ENCODE data around the gene RHOD.
A peak's percentile ranks its signal among the peaks of the same experiment; 100 is the strongest.

RHOD gene

DNA sequence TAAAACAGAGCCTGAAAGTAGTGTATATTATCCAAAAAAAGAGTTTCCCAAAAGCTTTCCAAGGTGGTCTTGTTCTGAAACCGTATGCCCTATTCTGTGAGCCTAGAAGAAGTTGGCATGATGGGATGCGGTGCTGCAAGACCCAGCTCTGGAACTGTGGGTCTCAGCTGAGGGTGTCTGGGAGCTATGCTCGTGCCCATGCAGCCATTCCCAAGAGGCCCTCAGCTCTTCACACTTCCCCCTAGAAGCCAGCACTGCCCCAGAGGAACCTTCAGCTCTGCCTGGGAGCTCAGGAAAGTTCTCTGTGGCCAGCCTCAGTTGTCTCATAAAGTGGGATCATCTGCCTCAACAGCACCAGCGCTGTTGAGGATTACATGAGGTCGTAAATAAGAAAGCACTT, 40.1 kb upstream of the RHOD start:
- no peak overlapping the region for H3K4me3 ChIP-seq (ENCODE audit: low read depth, low read length)
- TF ChIP-seq, protein P1, sequence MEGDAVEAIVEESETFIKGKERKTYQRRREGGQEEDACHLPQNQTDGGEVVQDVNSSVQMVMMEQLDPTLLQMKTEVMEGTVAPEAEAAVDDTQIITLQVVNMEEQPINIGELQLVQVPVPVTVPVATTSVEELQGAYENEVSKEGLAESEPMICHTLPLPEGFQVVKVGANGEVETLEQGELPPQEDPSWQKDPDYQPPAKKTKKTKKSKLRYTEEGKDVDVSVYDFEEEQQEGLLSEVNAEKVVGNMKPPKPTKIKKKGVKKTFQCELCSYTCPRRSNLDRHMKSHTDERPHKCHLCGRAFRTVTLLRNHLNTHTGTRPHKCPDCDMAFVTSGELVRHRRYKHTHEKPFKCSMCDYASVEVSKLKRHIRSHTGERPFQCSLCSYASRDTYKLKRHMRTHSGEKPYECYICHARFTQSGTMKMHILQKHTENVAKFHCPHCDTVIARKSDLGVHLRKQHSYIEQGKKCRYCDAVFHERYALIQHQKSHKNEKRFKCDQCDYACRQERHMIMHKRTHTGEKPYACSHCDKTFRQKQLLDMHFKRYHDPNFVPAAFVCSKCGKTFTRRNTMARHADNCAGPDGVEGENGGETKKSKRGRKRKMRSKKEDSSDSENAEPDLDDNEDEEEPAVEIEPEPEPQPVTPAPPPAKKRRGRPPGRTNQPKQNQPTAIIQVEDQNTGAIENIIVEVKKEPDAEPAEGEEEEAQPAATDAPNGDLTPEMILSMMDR (IDR thresholded peaks at IDR 0.05; ENCODE audit: borderline replicate concordance, insufficient read depth, low read depth, low read length), result no peak

DNA sequence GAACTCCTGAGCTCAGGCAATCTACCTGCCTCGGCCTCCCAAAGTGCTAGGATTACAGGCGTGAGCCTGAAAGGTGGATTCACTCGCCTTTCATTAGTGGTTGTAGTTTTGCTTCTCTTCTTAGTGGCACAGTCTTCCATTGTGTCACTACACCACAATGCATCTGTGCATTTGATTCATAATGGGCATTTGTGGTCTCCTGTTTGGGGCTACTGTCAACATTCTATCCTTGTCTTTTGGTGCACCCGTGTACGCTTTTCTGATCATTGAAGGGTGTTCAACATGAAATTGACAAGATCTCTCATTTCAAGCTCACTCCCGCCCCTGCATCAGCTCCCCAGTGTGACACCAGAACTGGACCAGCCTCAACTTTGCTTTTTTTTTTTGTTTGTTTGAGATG, 35.7 kb upstream of the RHOD start:
- TF ChIP-seq, protein P1 (IDR thresholded peaks at IDR 0.05; ENCODE audit: borderline replicate concordance, insufficient read depth, low read depth, low read length), result no peak
- no peak overlapping the region for H3K4me3 ChIP-seq (ENCODE audit: low read depth, low read length)

DNA sequence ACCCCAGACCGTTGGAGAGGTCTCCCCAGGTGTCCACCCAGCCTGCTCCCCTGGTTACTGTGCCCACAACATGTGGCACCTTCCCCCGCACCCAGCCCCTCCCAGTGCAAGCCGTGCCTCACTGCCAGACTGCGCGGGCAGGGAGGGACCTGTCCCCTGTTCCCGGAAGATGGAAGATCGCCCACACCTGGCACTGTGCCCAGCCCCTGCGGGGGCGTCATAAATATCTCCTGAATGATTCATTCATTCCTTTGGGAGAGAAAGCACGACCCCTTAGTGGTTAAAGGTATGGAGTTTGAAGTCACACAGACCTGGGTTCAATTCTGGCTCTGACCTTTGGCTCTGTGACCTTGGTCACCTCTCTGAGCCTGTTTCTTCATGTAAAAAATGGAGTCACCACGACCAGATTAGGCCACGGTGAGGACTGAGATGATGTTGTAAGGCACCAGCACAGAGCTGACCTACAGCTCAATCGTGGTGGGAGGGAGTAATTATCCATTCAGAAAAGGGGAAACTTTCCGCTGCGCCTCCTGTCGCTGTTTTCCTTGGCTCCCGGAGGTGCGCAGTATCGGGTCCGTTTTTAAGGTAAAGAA, 34.2 kb upstream of the RHOD start:
- no peak overlapping the region for H3K4me3 ChIP-seq (ENCODE audit: low read depth, low read length)

DNA sequence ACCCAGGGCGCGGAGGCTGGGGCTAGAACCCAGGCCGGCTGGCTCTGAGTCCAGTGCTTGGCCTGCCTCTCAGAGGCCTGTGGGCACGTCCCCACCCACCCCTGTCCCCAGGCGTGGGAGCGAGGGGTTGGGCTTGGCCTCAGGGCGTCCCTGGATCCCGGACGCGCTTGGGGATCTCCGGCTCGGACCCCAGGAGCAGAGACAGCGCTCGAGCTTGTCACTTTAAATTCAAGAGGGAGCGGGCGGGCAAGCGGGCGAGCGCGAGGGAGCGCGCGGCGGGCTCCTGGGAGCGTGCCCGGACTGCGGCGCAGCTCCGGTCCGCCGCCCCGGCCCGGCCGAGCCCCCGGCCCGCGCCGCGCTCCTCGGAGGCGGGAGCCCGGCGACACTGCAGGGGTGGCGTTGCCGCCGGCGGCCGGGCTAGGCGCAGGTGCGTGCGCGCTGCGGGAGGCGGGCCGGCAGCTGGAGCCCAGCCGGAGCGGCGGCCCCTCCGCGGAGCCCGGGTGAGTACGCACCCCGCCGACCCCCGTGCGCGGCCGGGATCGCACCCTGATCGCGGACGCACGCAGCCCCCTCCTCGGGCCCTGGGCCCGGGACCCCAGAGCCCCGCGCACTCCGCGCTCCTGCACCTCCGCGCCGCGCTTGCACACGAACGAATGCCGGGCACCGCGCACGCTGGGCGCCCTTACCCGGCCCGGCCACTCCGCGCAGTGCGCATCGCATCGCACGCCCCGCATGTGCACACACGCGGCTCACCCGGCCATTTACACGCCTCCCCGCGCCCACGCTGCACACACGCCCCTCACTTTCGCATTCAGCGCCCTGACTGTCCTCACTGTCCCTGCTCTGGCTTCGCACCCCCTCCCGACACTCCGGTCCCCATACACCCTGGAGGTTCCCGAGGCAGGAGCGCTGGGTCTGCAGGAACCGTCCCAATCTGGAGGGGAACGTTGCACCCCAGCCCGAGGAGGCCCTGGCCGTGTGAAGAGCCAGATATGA, 33.4 kb upstream of the RHOD start, which contains the start of gene SYT12:
SYT12 (plus strand) TSS at position 174 of the 996 bp plus-strand sequence. CDS start 7,011 bp downstream, outside the sequence.
- TF ChIP-seq, protein P1 (IDR thresholded peaks at IDR 0.05; ENCODE audit: borderline replicate concordance, insufficient read depth, low read depth, low read length), result no peak
- H3K4me3 ChIP-seq (ENCODE audit: low read depth, low read length), result no peak within 1 kb of the TSS

More for the DNA sequence above, 34.2 kb upstream of the RHOD start:
- TF ChIP-seq, protein P1 (IDR thresholded peaks at IDR 0.05; ENCODE audit: borderline replicate concordance, insufficient read depth, low read depth, low read length), result no peak

DNA sequence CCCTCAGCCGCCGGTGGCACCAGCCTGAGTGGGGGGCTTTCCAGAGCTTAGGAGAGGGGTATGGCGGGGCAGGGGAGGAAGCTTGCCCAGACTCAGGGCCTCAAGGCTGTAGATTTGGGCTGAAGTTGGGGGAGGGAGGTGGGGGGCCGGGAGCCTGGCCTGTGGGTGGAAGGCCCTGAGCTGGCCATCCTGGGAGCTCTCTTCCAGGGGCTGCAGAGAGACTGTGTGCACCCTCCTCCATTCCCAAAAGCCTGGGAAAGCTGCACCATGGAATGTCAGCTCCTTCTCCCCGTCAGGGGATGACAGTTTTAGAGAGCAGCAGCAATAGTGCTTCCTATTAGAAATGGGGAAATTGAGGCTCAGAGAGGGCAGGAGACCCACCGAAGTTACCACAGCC, 32.7 kb upstream of the RHOD start:
- H3K4me3 ChIP-seq (ENCODE audit: low read depth, low read length), result no peak overlapping the region
- TF ChIP-seq, protein P1 (IDR thresholded peaks at IDR 0.05; ENCODE audit: borderline replicate concordance, insufficient read depth, low read depth, low read length), result no peak

DNA sequence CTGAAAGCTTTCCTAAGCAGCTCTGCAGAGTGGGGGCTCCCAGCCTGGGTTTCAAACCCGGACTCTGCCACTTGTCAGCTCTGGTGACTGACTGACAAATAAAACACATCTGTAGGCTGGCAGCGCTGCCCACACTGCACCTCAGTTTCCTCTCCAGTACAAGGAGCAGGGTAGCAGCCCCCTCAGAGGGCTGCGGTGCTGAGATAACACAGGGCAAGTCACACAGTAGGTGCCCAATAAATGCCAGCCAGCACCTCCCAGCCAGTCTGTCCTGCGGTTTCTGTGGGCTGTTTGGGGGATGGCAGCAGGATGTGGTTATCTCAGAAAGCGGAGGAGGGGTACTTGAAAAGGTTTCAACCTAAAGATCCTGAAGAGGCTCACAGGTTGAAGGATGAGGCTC, 32.2 kb upstream of the RHOD start:
- TF ChIP-seq, protein P1 (IDR thresholded peaks at IDR 0.05; ENCODE audit: borderline replicate concordance, insufficient read depth, low read depth, low read length), result no peak
- H3K4me3 ChIP-seq (ENCODE audit: low read depth, low read length), result peak overlapping the region; percentile 16
